Endothelial cell (in vitro differentiated cells): ENCODE measurements around the gene ACAA2. TPM values are rescaled to one million over a fixed set of nuclear protein-coding genes. Genes with fewer than 3 reads are reported as not detected.

ENCODE experiments used
- DNase-seq: peaks from one replicate; pipeline ENCODE4 v3.0.0; 2021; ENCODE audit warnings: low spot score
- H3K27ac Mint-ChIP-seq: one replicate; pipeline ENCODE4 v1.8.0; 2021; ENCODE audit warnings: mixed read lengths, inconsistent platforms; ENCODE audit not compliant: unreplicated experiment
- H3K27me3 Mint-ChIP-seq: one replicate; pipeline ENCODE4 v1.8.0; 2021; ENCODE audit warnings: mild to moderate bottlenecking, moderate library complexity, mixed read lengths, inconsistent platforms; ENCODE audit not compliant: unreplicated experiment
- H3K36me3 Mint-ChIP-seq: one replicate; pipeline ENCODE4 v1.8.0; 2021; ENCODE audit warnings: mild to moderate bottlenecking, low read depth, mixed read lengths, inconsistent platforms; ENCODE audit not compliant: unreplicated experiment
- H3K4me1 Mint-ChIP-seq: one replicate; pipeline ENCODE4 v1.8.0; 2021; ENCODE audit warnings: mild to moderate bottlenecking, mixed read lengths, inconsistent platforms; ENCODE audit not compliant: unreplicated experiment
- H3K4me3 Mint-ChIP-seq: one replicate; pipeline ENCODE4 v1.8.0; 2021; ENCODE audit warnings: mild to moderate bottlenecking, mixed read lengths, inconsistent platforms; ENCODE audit not compliant: unreplicated experiment
- H3K9me3 Mint-ChIP-seq: one replicate; pipeline ENCODE4 v1.8.0; 2021; ENCODE audit warnings: mixed read lengths, inconsistent platforms; ENCODE audit not compliant: unreplicated experiment
- long read RNA-seq: library from polyadenylated mRNA; unstranded; transcript quantifications from one replicate; pipeline ENCODE4 v2.0.0, GENCODE V29; 2020; ENCODE audit not compliant: unreplicated experiment
- total RNA-seq: library from RNA; stranded (reverse); fragmentation: NEBNext Ultra II Directional; extraction: Animal tissue kit (Norgen Biotek cat#: 25700); gene quantifications from one replicate; pipeline ENCODE4 v1.2.1, GENCODE V29; 2021; ENCODE audit not compliant: unreplicated experiment
- TF ChIP-seq, protein P1 (sequence below): fragments of 200-600 bp; sonication (generic); IDR thresholded peaks from one replicate; pipeline ENCODE4 v1.5.0; 2021; ENCODE audit warnings: antibody characterized with exemption; ENCODE audit not compliant: unreplicated experiment

The ACAA2 gene, protein sequence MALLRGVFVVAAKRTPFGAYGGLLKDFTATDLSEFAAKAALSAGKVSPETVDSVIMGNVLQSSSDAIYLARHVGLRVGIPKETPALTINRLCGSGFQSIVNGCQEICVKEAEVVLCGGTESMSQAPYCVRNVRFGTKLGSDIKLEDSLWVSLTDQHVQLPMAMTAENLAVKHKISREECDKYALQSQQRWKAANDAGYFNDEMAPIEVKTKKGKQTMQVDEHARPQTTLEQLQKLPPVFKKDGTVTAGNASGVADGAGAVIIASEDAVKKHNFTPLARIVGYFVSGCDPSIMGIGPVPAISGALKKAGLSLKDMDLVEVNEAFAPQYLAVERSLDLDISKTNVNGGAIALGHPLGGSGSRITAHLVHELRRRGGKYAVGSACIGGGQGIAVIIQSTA
- total RNA-seq = 50.6 TPM
- long read RNA-seq, transcript ACAA2-201 (10 exons, 3,350 nt) = major isoform, 54 of 73 reads
- long read RNA-seq, transcript ACAA2-205 (10 exons, 1,657 nt) = minor isoform, 9 of 73 reads
- long read RNA-seq, partial matches to known transcripts = 1 of 73 reads
- long read RNA-seq, other reads (novel, unspliced or antisense) = 9 of 73 reads

DNA sequence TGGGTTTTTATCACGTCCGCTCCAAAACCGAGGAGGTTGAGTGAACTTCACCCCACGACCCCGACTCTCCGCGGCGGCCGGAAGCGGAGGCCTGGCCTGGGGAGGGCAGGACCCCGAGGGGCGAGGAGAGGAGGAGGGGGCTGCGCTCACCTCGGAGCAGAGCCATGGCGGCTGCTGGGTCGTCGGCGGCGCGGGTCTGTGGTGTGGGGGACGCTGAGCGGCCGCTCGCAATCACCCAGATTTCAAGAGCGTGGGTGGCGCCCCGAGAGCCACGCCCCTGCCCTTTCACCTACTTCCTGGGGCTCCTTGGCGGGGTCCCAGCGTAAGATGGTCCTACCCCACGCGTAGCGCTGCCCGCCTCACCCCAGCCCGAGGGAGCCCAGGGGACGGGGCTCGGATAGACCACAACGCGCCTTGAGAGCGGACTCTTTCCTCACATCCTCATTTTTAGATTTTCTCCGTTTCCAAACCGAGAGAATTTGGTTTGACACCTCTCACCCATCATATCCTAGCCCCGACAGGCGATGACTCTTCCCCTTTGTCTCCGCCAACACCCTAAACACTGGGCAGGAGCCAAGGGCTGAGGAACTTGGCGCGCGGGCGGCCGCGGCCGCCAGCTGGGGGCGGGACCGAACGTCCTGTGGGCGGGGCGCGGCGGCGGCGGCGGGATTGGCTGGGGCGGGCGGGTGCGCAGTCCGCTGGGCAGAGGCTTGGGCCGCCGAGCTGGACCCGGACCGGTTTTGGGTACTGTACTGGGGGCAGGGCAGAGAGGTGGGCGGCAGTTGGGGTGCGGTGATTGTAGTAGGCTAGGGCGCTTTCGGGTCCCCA lies at the start of gene ACAA2:
ACAA2 (minus strand) TSS at position 215 of the 828 bp plus-strand sequence; CDS start at position 166, 49 bp downstream.
- Mint-ChIP-seq H3K27ac (peak within 1 kb of the TSS; percentile 93), H3K27me3 (peaks cover 2% of the 10 kb centered on the region), H3K4me1 (peaks cover 19% of the 10 kb centered on the region), H3K36me3 (peaks cover 16% of the 10 kb centered on the region), H3K9me3 (peaks cover 8% of the 10 kb centered on the region), H3K4me3 (peak within 1 kb of the TSS; percentile 96)
- DNase-seq = peak; percentile 84
- TF ChIP-seq, protein P1, sequence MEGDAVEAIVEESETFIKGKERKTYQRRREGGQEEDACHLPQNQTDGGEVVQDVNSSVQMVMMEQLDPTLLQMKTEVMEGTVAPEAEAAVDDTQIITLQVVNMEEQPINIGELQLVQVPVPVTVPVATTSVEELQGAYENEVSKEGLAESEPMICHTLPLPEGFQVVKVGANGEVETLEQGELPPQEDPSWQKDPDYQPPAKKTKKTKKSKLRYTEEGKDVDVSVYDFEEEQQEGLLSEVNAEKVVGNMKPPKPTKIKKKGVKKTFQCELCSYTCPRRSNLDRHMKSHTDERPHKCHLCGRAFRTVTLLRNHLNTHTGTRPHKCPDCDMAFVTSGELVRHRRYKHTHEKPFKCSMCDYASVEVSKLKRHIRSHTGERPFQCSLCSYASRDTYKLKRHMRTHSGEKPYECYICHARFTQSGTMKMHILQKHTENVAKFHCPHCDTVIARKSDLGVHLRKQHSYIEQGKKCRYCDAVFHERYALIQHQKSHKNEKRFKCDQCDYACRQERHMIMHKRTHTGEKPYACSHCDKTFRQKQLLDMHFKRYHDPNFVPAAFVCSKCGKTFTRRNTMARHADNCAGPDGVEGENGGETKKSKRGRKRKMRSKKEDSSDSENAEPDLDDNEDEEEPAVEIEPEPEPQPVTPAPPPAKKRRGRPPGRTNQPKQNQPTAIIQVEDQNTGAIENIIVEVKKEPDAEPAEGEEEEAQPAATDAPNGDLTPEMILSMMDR = no peak

DNA sequence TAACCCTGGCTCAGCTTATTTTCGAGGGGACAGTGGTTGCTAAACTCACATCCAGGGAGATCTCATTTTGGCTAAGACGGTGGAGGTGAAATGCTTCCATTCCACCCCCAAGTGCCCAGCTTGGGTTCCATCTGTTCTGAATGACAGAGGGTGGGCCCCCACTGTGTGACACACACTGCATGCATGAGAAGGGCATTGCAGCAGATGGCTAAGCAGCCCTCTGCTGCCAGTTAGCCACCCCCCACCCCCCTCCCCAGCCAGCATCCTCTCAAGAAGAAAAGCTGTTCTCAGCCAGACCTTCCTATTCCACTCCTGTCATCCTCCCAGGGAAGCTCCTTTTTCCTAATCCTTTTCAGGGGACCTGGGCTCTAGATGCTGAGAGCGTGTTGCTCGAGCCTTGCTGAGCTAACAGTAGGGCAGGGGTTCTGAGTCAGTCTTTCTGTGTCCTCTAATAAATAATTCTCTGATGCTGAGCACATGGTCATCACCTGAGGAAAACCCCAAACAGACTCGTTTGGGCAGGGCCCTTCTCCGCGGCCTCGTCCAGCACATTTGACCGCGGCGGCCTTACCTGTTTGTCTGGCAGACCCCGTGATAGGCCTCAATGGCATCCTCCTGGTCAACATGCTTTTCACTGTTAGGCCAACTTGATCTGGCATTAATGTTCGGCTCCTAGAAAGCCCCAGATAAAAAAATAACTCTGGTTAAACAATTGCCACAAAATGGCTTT lies 49.5 kb upstream of the ACAA2 start:
- H3K27me3 Mint-ChIP-seq = no peaks in the 10 kb centered on the region
- no peak overlapping the region for H3K4me3 Mint-ChIP-seq
- peaks cover 18% of the 10 kb centered on the region for H3K4me1 Mint-ChIP-seq
- H3K36me3 Mint-ChIP-seq = no peaks in the 10 kb centered on the region
- TF ChIP-seq, protein P1 = no peak
- no peak overlapping the region for H3K27ac Mint-ChIP-seq
- DNase-seq = no peak
- no peaks in the 10 kb centered on the region for H3K9me3 Mint-ChIP-seq

DNA sequence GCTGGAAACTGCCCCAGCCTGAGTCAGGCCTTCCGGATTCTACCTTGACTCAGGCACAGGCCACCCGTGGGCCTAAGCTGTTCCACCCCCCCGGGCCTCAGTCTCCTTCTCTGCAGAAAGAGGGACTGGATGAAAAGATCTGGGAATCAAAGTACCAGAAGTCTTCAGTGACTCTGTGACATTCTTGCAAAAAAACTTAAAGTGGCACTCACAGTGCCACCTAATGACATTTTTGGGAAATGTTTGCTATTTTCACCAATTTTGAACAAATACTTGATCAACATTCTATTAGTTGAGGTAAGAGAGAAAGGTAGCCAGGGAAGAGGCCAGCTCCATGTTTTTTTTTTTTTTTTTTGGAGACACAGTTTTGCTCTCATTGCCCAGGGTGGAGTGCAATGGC lies 48.3 kb upstream of the ACAA2 start:
- Mint-ChIP-seq H3K27me3 (no peaks in the 10 kb centered on the region), H3K27ac (no peak overlapping the region), H3K9me3 (no peaks in the 10 kb centered on the region), H3K4me3 (no peak overlapping the region), H3K4me1 (peaks cover 18% of the 10 kb centered on the region), H3K36me3 (no peaks in the 10 kb centered on the region)
- TF ChIP-seq, protein P1 = peak; percentile 65
- DNase-seq = no peak

DNA sequence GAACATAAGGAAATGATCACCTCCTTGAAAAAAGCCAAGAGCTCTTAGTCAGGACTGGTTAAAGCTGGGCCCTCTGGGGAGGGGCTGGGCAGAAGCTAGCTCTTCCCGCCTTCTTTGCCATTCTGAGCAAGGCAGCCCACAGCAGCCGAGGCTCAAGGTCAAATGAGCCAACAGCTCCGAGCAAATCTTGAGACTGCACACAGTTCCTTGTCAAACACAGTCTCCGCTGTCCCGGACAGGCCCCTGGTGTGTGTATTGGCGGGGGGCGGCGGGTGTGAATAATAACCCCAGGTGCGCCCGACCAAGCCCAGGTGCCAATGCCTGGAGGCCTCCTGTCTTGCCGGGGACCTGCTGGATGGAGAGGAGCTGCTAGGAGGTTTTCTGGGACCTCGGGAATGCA lies 46.4 kb upstream of the ACAA2 start:
- Mint-ChIP-seq H3K4me1 (peaks cover 18% of the 10 kb centered on the region), H3K27ac (peak overlapping the region; percentile 78), H3K4me3 (no peak overlapping the region), H3K36me3 (no peaks in the 10 kb centered on the region), H3K9me3 (no peaks in the 10 kb centered on the region), H3K27me3 (no peaks in the 10 kb centered on the region)
- TF ChIP-seq, protein P1 = no peak
- DNase-seq = no peak
